Activated B cell treated with CpG ODN at 0.5 μM for 24 hours (primary cell): Measurements from ENCODE around the gene TREML2. TPM values are rescaled to one million over a fixed set of nuclear protein-coding genes. Genes with fewer than 3 reads are reported as not detected.

Experiments
- ATAC-seq: fragments of 200-7000 bp; cut with Tn5 transposase; one replicate; pipeline ENCODE4 v1.10.0; 2021; ENCODE audit warnings: low read depth, mild to moderate bottlenecking, moderate library complexity
- CTCF ChIA-PET: fragments of 350-600 bp; sonication (Branson Sonifier 250); formaldehyde crosslinking; loops from one replicate; lab custom pipeline; 2021; ENCODE audit warnings: antibody characterized with exemption; lab: Charles Lee
- POLR2A ChIA-PET: fragments of 350-600 bp; sonication (Branson Sonifier 250); formaldehyde crosslinking; loops from one replicate; lab custom pipeline; 2021; ENCODE audit warnings: antibody characterized with exemption; lab: Charles Lee
- DNase-seq: peaks from one replicate; pipeline ENCODE4 v3.0.0; 2022
- H3K27ac Mint-ChIP-seq: one replicate; pipeline ENCODE4 v1.8.0; 2020; ENCODE audit warnings: mixed read lengths
- H3K27me3 Mint-ChIP-seq: one replicate; pipeline ENCODE4 v1.8.0; 2021; ENCODE audit warnings: mixed read lengths
- H3K36me3 Mint-ChIP-seq: one replicate; pipeline ENCODE4 v1.8.0; 2021; ENCODE audit warnings: low read depth, mixed read lengths
- H3K4me1 Mint-ChIP-seq: one replicate; pipeline ENCODE4 v1.8.0; 2021; ENCODE audit warnings: mixed read lengths
- H3K4me3 Mint-ChIP-seq: one replicate; pipeline ENCODE4 v1.8.0; 2020; ENCODE audit warnings: mild to moderate bottlenecking, mixed read lengths
- H3K9me3 Mint-ChIP-seq: one replicate; pipeline ENCODE4 v1.8.0; 2020; ENCODE audit warnings: mixed read lengths
- CTCF ChIP-seq: fragments of 200-600 bp; IDR thresholded peaks from one replicate; pipeline ENCODE4 v1.8.0; 2022; ENCODE audit warnings: antibody characterized with exemption, mild to moderate bottlenecking
- intact Hi-C: fragments of 100-400 bp; cut with micrococcal nuclease; formaldehyde crosslinking; loops from one replicate; pipeline ENCODE4 v1.15.1; 2024
- total RNA-seq: library from RNA; stranded (reverse); gene quantifications from 2 replicates; pipeline ENCODE4 v1.2.3, GENCODE V29; 2022

Gene TREML2
- total RNA-seq, 1 donor from 2014 or later, result 10.2 TPM

- TF ChIP-seq CTCF, result no peak
- H3K4me3 Mint-ChIP-seq, result no peak overlapping the region
- no peak for ATAC-seq
- peaks cover 8% of the 10 kb centered on the region for H3K4me1 Mint-ChIP-seq
- POLR2A ChIA-PET, result no interaction called here
- no peaks in the 10 kb centered on the region for H3K36me3 Mint-ChIP-seq
- intact Hi-C loops, result no loop called here
- H3K27me3 Mint-ChIP-seq, result peaks cover 14% of the 10 kb centered on the region
- CTCF ChIA-PET, result interaction anchor here (0.7 kb wide), 1 partner anchor 21 kb away, joined by 3 read pairs; no protein-coding TSS in a partner anchor
- no peak for DNase-seq
- no peak overlapping the region for H3K27ac Mint-ChIP-seq
- H3K9me3 Mint-ChIP-seq, result no peaks in the 10 kb centered on the region
Measured at GRCh38 chr6:41160933-41161332, 40.0 kb downstream of the TREML2 start.

- Mint-ChIP-seq H3K9me3 (no peaks in the 10 kb centered on the region), H3K4me1 (peaks cover 2% of the 10 kb centered on the region), H3K27me3 (peaks cover 14% of the 10 kb centered on the region), H3K27ac (no peak overlapping the region), H3K36me3 (no peaks in the 10 kb centered on the region), H3K4me3 (no peak overlapping the region)
- ATAC-seq (no peak), DNase-seq (no peak)
- intact Hi-C loops, result no loop called here
- POLR2A ChIA-PET, result no interaction called here
- TF ChIP-seq CTCF, result no peak
- CTCF ChIA-PET, result no interaction called here
Measured at GRCh38 chr6:41159415-41160082, 41.4 kb downstream of the TREML2 start.

- Mint-ChIP-seq H3K27ac (no peak overlapping the region), H3K4me1 (no peaks in the 10 kb centered on the region), H3K27me3 (peaks cover 9% of the 10 kb centered on the region), H3K4me3 (no peak overlapping the region), H3K36me3 (no peaks in the 10 kb centered on the region), H3K9me3 (no peaks in the 10 kb centered on the region)
- TF ChIP-seq CTCF, result no peak
- ATAC-seq (no peak), DNase-seq (no peak)
- POLR2A ChIA-PET, result no interaction called here
- intact Hi-C loops, result no loop called here
- CTCF ChIA-PET, result no interaction called here
Measured at GRCh38 chr6:41157323-41157722, 43.6 kb downstream of the TREML2 start.

- H3K4me3 Mint-ChIP-seq, result no peak overlapping the region
- intact Hi-C loops, result no loop called here
- no peak overlapping the region for H3K27ac Mint-ChIP-seq
- POLR2A ChIA-PET, result no interaction called here
- ATAC-seq (no peak), DNase-seq (no peak)
- no peaks in the 10 kb centered on the region for H3K36me3 Mint-ChIP-seq
- H3K27me3 Mint-ChIP-seq, result peaks cover 3% of the 10 kb centered on the region
- H3K4me1 Mint-ChIP-seq, result no peaks in the 10 kb centered on the region
- H3K9me3 Mint-ChIP-seq, result no peaks in the 10 kb centered on the region
- CTCF ChIA-PET, result no interaction called here
- no peak for TF ChIP-seq CTCF
Measured at GRCh38 chr6:41156771-41157170, 44.2 kb downstream of the TREML2 start.

GRCh38 chr6:41156001-41156400 lies 44.9 kb downstream of the TREML2 start:
- no peak for TF ChIP-seq CTCF
- H3K27me3 Mint-ChIP-seq, result peaks cover 3% of the 10 kb centered on the region
- no peaks in the 10 kb centered on the region for H3K4me1 Mint-ChIP-seq
- H3K9me3 Mint-ChIP-seq, result no peaks in the 10 kb centered on the region
- POLR2A ChIA-PET, result no interaction called here
- no peak for ATAC-seq
- no peaks in the 10 kb centered on the region for H3K36me3 Mint-ChIP-seq
- DNase-seq, result no peak
- no peak overlapping the region for H3K27ac Mint-ChIP-seq
- intact Hi-C loops, result no loop called here
- CTCF ChIA-PET, result no interaction called here
- no peak overlapping the region for H3K4me3 Mint-ChIP-seq
